ENCODE data around the gene CD55.
"Not testable (repeated sequence)": the region's sequence is repeated elsewhere in the genome, so short reads cannot be mapped to it uniquely, and the experiment has no call there.

Gene CD55

DNA sequence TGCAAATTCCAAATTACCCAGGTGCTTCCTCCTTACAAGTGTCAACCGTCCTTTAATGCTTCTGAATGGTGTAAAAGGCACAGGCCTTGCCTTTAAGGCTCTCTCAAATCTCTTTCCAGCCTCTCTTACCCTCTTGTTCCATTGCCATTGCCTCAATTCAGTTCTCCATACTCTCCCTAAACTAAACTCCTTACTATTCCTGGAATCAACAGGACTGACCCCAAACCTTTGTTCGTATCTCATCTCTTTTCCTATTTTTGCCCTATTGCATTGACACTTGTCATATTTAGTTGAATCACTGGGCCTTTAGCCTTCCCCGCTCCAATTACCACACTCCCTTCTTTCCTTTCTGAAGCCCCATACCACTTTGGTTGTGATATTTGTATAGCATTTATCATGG lies 3.9 kb upstream of the CD55 start:
- no peak for DNase-seq
- H3K4me3 ChIP-seq (ENCODE audit: low read depth, low read length) = no peak overlapping the region
- H3K27ac ChIP-seq = no peak overlapping the region
- in situ Hi-C loops (cut with HindIII; ENCODE audit: low pct_ligation_motif_present, low sequenced_read_pairs) = no loop called here
- H3K27me3 ChIP-seq (replicated peaks) = no peaks in the 10 kb centered on the region
- TF ChIP-seq, protein P1, sequence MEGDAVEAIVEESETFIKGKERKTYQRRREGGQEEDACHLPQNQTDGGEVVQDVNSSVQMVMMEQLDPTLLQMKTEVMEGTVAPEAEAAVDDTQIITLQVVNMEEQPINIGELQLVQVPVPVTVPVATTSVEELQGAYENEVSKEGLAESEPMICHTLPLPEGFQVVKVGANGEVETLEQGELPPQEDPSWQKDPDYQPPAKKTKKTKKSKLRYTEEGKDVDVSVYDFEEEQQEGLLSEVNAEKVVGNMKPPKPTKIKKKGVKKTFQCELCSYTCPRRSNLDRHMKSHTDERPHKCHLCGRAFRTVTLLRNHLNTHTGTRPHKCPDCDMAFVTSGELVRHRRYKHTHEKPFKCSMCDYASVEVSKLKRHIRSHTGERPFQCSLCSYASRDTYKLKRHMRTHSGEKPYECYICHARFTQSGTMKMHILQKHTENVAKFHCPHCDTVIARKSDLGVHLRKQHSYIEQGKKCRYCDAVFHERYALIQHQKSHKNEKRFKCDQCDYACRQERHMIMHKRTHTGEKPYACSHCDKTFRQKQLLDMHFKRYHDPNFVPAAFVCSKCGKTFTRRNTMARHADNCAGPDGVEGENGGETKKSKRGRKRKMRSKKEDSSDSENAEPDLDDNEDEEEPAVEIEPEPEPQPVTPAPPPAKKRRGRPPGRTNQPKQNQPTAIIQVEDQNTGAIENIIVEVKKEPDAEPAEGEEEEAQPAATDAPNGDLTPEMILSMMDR (IDR thresholded peaks at IDR 0.05; ENCODE audit: low read depth, low read length, missing control alignments) = no peak
- H3K36me3 ChIP-seq (replicated peaks) = no peaks in the 10 kb centered on the region

DNA sequence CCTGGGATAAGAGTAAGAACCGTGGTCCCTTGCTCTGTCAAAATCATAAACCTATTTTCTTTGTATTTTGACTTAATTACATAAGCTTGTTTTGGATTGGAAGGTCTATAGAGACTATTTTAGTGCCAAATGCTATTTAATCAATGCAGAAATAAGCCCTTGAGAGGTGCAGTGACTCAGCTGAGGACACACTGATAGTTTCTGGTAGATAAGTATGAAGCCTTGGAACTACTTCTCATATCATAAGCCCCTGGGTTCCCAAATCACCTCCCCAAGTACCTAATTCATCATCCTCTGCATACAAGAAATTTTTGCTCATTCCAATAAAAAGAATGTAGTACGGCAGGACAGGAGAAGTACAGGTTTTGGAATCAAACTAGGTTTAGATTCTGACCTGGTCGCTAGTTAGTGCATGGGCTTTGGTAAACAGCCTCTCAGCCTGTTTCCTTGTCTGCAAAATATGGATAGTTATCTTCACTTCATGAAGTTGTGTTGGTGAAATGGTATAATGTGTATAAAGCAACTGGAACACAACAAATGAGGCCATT lies 3.3 kb upstream of the CD55 start:
- H3K4me3 ChIP-seq (ENCODE audit: low read depth, low read length) = no peak overlapping the region
- H3K27me3 ChIP-seq (replicated peaks) = no peaks in the 10 kb centered on the region
- in situ Hi-C loops (cut with HindIII; ENCODE audit: low pct_ligation_motif_present, low sequenced_read_pairs) = no loop called here
- no peak for DNase-seq
- no peak overlapping the region for H3K27ac ChIP-seq
- TF ChIP-seq, protein P1 (IDR thresholded peaks at IDR 0.05; ENCODE audit: low read depth, low read length, missing control alignments) = no peak
- H3K36me3 ChIP-seq (replicated peaks) = no peaks in the 10 kb centered on the region

DNA sequence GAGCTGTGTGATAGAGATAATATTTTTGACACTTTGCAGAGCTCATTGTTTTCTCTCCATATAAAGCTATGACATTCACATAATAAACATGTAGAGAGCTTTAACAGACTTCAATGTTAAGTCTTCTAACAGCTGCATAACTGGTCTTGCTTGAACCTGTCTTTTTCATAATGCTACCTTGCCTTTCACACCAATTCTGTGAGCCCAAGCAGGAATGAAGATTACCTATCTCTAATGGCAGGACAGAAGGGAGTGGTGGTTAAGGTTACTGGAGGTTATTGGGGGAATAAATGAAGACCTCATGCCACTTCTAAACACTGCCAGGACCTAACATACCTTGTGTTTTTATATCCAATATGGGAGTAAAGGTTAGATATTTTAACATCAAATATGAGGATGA lies 2.3 kb upstream of the CD55 start:
- TF ChIP-seq, protein P1 (IDR thresholded peaks at IDR 0.05; ENCODE audit: low read depth, low read length, missing control alignments) = no peak
- Histone ChIP-seq H3K27me3 (replicated peaks) (no peaks in the 10 kb centered on the region), H3K27ac (no peak overlapping the region), H3K4me3 (ENCODE audit: low read depth, low read length) (no peak overlapping the region), H3K36me3 (replicated peaks) (peaks cover 3% of the 10 kb centered on the region)
- in situ Hi-C loops (cut with HindIII; ENCODE audit: low pct_ligation_motif_present, low sequenced_read_pairs) = no loop called here
- DNase-seq = no peak

DNA sequence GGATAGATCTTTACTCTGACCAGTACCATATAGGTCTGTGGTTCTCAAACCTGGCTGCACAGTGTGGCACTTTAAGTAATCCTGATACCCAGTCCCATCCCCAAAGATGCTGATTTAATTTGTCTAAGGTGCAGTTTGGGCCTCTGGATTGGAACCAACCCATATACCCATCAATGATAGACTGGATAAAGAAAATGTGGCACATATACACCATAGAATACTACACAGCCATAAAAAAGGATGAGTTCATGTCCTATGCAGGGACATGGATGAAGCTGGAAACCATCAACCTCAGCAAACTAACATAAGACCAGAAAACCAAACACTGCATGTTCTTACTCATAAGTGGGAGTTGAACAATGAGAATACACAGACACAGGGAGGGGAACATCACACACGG lies 1.4 kb upstream of the CD55 start:
- H3K4me3 ChIP-seq (ENCODE audit: low read depth, low read length); DNase-seq; in situ Hi-C loops (cut with HindIII; ENCODE audit: low pct_ligation_motif_present, low sequenced_read_pairs); H3K27ac ChIP-seq; H3K27me3 ChIP-seq (replicated peaks); H3K36me3 ChIP-seq (replicated peaks): not testable (repeated sequence)

DNA sequence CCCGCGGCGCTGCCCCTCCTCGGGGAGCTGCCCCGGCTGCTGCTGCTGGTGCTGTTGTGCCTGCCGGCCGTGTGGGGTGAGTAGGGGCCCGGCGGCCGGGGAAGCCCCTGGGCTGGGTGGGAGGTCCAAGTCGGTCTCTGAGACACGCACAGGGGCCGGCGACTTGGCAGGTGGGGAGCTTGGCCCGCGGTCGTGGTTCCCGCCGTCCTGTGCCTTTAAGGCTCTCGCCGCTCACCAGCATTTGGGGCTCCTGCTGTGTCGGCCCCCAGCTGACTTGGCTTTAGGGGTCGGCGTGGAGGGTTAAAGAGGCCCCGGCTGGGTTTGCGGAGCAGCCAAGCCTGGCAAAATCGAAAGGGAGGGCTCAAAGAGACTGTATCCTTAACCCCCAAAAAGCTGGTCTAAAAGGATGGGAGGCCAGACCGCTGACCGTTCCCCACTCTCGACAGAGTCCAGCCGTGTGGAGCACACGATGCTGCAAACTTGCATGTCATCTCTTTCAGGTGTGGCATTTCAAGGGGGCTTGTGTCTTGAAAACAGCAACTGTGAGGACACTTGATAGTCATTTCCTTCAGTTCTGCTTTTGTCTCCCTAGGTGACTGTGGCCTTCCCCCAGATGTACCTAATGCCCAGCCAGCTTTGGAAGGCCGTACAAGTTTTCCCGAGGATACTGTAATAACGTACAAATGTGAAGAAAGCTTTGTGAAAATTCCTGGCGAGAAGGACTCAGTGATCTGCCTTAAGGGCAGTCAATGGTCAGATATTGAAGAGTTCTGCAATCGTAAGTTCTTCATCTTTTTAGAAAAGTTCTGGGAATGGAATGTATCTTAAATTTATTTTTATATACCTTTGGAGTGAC lies 540 bp downstream of the CD55 start:
- peaks cover 11% of the 10 kb centered on the region for H3K36me3 ChIP-seq (replicated peaks)
- H3K27me3 ChIP-seq (replicated peaks) = no peaks in the 10 kb centered on the region
- TF ChIP-seq, protein P1 (IDR thresholded peaks at IDR 0.05; ENCODE audit: low read depth, low read length, missing control alignments) = no peak
- no peak for DNase-seq
- H3K27ac ChIP-seq = peak overlapping the region; percentile 88
- in situ Hi-C loops (cut with HindIII; ENCODE audit: low pct_ligation_motif_present, low sequenced_read_pairs) = no loop called here
- H3K4me3 ChIP-seq (ENCODE audit: low read depth, low read length) = peak overlapping the region; percentile 82

DNA sequence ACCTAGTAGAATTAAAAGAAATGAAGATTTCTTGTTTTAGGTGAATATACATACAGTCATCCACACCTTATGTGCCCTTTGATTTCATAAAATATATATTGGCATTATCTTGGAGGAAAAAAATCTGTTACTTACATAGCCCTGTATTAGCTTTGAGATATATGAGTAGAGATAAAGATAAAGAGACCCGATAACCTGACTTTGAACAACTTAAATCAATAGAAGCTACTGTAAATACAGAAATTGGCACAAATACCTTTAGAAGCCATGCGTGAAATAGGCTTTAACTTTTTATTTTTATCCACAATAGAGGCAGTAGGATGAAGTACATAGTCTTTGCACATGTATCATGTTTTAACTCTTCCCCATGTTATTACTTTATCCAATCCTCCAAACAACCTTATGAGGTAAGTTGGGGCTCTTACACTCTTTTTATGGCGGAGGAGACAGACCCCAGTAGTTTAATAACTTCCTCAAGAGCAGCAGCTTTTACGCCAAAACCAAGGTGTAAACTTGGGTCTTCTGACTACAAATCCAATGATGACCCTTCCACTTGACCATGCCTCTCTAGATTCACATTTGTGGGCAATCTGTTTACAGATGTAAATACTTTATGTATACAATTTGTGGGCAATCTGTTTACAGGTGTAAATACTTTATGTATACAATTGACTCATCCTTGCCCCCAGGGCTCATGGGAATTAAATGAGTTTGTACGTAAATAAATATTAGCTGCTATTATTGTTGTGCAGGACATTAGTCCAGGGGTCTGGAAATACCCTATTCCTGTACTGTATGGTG lies 2.1 kb downstream of the CD55 start:
- H3K36me3 ChIP-seq (replicated peaks) = peaks cover 25% of the 10 kb centered on the region
- in situ Hi-C loops (cut with HindIII; ENCODE audit: low pct_ligation_motif_present, low sequenced_read_pairs) = no loop called here
- no peaks in the 10 kb centered on the region for H3K27me3 ChIP-seq (replicated peaks)
- TF ChIP-seq, protein P1 (IDR thresholded peaks at IDR 0.05; ENCODE audit: low read depth, low read length, missing control alignments) = no peak
- DNase-seq = no peak
- no peak overlapping the region for H3K27ac ChIP-seq
- no peak overlapping the region for H3K4me3 ChIP-seq (ENCODE audit: low read depth, low read length)

Measured in brain microvascular endothelial cell (primary cell).